HK-2 (cell line): ENCODE data around the gene SPINK9.

Experiments used
- DNase-seq: peaks from one replicate; pipeline ENCODE4 v3.0.0-alpha.2; 2018; ENCODE audit not compliant: unreplicated experiment

The SPINK9 gene

DNA sequence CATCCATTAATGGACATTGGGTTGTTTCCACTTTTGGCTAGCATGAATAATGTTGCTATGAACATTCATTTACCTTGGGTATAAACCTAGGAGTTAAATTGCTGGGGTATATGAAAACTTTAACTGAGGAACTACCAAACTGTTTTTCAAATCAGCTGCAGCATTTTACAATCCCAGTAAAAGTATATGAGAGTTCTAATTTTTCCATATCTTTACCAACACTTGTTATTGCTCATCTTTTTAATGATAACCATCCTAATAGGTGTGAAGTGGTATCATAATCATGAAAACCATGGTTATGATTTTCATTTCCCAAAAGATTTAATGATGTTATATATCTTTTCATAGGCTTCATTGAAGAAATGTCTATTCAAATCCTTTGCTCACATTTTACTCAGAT, 32.9 kb downstream of the SPINK9 start:
- no peak for DNase-seq

- DNase-seq = no peak
These were observed 36.9 kb downstream of the SPINK9 start for GRCh38 chr5:148372166-148372725.

DNA sequence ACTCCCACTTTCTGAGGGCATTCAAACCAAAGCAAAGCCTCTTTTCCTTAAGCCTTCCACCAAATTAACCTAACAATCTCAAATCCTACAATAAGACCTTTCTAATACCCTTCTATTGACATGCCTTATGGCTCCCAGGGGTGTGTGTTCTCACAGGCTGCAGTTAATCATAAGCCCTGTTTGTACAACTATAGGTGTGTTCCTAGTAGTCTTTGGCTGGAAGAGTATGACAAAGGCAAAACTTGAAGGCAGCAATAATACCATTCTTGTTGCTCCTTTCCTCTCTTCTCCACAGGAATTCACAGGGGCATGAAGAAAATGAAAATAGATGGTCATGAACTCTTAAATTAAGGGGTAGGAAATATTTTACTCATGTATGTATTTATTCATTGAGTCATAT, 37.5 kb downstream of the SPINK9 start:
- no peak for DNase-seq

DNA sequence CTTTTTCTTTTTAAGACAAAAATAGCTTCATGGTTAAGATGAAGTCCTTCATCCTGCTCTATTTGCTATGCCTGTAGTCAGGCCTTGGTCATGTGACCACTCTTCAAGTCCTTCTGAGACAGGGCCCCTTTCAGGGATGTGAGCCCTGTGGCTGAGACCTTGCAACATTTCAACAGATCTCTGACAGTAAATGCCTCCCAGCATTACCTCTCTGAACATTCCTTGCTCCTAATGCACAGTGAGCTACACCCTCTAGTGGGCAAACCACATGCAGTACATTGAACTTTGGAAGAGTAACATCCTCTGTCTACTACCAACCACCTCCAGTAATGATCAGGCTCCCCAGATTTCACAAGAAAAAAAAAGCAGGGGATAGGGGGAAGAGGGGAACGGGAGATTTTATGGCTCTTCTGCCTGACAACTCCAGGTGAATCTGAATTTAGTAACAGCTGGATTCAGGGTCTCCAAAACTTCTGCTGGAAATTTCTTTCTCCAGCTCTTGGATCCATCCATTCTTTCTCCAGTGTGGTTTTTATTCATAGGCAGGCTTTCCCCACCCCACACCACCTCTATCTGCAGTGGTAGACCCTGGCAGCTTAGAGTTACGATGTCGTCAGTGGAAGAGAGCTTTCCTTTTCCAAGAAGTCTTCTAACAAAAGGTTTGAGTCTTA, 39.5 kb downstream of the SPINK9 start:
- peak; percentile 19 for DNase-seq

GRCh38 chr5:148376198-148376597, 40.8 kb downstream of the SPINK9 start:
- DNase-seq = no peak

GRCh38 chr5:148378670-148379069, 43.3 kb downstream of the SPINK9 start:
- no peak for DNase-seq

DNA sequence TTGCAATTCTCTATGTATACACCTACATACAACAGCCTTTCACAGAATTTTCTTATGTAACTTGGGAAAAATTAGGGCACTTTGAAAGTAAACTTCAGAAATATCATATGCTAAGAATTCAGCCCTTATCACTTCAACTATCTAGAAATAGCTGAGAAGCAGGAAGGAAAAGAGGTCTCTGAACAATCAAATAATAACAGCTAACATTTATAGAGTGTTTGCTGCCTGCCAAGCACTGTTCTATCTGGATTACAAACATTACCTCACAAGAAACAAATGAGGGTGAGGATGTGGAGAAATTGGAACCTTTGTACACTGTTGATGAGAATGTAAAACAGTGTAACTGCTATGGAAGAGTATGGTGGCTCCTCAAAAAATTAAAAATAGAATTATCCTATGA, 44.0 kb downstream of the SPINK9 start:
- DNase-seq = no peak

- no peak for DNase-seq
These were observed 46.5 kb downstream of the SPINK9 start for GRCh38 chr5:148381906-148382305.

DNA sequence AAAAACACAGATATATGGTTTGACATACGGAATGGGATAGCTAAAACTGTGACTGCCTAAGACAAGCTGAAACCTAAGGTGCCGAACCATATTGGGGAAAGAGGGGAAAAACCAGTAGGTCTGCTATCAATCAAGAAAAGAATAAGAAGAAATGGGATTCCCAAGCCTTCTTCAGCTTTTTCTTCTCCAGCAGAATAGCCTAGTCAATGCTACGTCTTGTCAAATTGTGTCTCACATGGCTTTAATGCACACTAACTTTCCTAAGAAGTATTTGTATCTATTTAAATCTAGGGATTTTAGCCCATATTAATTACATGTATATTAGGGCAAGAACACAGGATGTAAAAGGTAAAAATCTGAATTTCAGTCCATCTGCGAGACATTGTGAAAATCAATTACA, 47.6 kb downstream of the SPINK9 start:
- DNase-seq = no peak

DNA sequence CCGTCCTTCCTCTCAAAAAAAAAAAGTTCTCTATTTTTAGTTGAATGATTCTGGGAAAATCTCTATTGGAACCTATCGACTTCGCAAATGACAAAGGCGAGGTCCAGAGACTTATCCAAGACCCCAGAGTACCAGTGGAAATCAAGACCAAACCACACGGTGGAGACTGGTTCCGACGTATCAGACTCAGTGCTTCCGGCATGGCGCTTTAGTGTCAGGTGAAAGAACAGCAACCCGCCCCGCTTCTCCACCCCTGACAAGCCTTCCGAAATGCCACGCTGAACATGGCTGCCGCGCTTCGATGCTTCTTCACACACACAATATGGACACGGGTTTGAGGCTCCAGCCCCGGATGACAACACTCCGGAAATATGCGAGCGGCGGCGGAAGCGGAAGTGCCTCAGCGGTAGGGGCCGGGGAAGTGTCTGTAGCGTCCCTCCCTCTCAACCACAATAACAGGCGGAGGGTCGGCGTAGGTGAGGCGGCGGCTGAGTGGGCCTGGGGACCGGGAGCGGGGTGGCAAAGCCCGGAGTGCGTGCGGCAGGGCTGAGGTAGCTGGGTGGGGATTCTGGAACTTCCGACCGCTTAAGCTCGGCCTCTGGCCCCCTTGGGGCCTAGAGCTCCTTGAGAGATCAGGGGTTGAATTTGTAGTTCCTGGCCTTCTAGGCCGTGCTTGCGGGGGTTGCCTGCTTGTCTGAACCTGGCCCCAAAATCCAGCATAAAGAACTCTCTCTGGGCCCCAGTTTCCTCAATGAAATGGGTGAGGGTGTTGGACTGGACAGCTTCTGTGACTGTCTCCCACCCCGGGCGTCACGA, 48.4 kb downstream of the SPINK9 start, which contains the start of gene FBXO38:
Gene FBXO38, plus strand, starts transcription at position 395 of the 816 bp plus-strand sequence. CDS start 10,819 bp downstream, outside the sequence.
- DNase-seq = peak; percentile 92

- no peak for DNase-seq
These were observed 49.0 kb downstream of the SPINK9 start for GRCh38 chr5:148384380-148384737.

GRCh38 chr5:148385094-148385493, 49.7 kb downstream of the SPINK9 start:
- DNase-seq = no peak

DNA sequence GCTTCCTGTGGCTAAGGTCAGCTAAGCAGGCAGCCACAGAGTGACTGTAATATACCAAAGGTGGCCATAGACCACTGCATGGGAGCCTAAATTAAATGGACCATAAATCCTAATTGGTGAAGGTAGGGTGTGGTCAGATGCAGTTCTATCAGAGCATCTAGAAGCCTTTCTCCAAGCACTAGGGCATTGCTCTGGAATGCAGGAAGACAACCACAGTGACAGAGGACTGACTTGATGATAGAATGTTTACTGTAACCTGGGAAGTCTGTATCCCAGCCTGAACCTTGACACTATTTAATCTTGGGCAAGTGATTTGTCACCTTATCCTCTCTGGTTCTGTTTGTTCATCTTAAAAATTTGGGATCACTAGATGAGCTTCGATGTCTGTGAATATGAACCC, 50.7 kb downstream of the SPINK9 start:
- no peak for DNase-seq

GRCh38 chr5:148387325-148387724, 52.0 kb downstream of the SPINK9 start:
- DNase-seq = no peak

DNA sequence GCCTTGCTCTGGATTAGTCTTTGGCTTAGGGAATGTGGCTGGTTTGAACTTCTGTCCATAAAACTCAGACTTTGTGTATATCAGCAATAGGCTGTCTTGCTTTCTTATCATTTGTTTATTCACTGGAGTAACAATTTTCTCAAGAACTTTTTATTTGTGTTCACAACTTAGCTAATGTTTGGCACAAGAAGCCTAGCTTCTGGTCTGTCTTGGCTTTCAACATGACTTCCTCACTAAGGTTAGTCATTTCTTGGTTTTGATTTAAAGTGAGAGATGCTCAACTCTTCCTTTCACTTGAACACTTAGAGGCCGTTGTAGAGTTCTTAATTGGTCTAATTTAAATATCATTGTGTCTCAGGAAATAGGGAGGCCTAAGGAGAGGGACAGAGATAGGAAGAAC, 53.3 kb downstream of the SPINK9 start:
- DNase-seq = no peak
